Measurements from ENCODE around the gene CYP2R1.

Gene CYP2R1, protein sequence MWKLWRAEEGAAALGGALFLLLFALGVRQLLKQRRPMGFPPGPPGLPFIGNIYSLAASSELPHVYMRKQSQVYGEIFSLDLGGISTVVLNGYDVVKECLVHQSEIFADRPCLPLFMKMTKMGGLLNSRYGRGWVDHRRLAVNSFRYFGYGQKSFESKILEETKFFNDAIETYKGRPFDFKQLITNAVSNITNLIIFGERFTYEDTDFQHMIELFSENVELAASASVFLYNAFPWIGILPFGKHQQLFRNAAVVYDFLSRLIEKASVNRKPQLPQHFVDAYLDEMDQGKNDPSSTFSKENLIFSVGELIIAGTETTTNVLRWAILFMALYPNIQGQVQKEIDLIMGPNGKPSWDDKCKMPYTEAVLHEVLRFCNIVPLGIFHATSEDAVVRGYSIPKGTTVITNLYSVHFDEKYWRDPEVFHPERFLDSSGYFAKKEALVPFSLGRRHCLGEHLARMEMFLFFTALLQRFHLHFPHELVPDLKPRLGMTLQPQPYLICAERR

DNA sequence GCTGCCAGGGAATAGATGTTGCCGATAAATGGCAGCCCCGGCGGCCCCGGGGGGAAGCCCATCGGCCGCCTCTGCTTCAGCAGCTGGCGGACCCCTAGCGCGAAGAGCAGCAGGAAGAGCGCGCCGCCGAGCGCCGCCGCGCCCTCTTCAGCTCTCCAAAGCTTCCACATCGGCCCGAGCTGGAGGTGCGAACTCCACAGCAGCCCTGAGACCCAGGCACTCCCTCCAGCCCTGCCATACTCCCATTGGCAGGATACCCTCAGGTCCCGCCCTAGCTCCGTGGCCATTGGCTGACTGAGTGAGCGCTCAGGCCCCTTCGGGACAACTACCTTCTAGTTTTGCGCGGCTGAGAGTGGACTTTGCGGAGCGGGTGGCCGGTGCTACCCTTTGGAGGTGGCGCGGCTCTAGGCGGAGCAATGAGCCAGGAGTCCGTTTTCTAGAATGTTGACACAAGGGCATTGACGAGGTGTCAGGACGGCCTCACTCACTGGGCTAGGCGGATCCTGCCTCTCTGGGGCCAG, at the start of gene CYP2R1:
Gene CYP2R1, minus strand, starts transcription at position 196 of the 521 bp plus-strand sequence. Its CDS starts 26 bp downstream, at position 170.
- DNase-seq, result peak; percentile 95

DNA sequence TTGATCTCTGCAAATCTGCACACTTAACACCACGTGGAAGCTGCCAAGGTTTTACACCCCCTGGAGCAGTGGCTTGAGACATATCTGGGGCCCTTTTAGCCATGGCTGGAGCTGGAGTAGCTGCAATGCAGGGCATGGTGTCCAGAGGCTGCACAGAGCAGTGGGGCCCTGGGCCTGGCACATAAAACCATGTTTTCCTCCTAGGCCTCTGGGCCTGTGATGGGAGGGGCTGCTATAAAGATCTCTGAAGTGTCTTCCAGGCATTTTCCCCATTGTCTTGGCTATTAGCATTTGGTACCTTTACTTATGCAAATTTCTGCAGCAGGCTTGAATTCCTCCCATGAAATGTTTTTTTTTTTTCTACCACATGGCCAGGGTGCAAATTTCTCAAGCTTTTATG, 46.9 kb upstream of the CYP2R1 start:
- no peak for DNase-seq

GRCh38 chr11:14934641-14935351, 42.8 kb upstream of the CYP2R1 start:
- no peak for DNase-seq

DNA sequence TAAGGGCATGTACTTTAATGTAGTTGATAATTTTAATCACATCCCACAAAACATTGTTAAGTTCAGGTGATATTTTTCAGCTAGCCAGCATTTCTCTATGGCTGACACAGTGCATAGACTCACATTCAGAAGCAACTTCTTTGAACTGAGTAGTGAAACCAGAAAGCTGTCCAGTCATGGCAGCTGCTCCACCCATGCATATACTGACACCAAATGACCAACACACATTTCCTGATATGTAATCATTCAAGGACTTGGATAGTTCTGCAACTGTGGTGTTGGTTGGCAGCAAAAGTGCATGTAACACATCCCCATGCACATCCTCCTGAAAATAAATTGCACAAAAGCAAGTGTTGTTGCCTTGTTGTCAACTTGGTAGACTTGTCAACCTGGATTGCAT, 40.4 kb upstream of the CYP2R1 start:
- no peak for DNase-seq

DNA sequence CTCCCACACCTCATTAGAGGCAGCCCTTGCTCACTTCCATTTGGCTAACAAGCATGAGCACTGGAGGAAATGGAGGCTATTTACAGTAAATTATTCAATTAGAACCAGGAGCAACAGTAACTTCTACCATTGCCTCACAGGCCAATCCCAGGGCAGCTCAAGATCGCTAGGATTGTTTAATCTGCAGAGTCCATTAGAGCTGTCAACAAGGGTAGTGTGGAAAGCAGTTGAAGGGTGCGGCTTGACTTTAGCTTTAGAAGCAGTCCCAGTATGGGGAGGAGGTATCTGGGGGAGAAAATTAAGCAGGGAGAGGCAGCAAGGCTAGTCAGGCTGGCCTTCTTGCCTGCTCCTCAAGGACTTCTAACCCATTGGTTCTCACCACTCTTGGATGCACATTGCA, 38.3 kb upstream of the CYP2R1 start:
- no peak for DNase-seq

DNA sequence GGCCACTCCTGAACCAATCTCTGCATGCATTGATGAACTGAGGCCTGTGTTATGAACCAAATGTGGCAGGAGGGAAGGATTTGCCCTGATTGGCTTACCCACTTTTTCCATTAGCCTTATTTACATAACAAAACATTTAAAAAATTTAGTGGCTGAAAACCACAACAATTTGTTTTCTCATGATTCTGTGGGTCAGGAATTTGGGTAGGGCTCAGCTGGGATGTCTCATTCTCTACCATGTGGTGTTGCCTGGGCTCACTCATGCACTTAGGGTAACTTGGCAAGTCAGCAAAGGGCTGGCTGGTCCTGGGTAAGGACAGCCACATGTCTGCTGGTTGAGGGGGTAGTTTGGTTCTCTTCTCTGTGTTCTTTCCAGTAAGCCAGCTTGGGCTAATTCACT, 35.1 kb upstream of the CYP2R1 start:
- DNase-seq, result peak; percentile 29

GRCh38 chr11:14924318-14924717, 32.3 kb upstream of the CYP2R1 start:
- no peak for DNase-seq

- no peak for DNase-seq
Measured at GRCh38 chr11:14916403-14916802, 24.4 kb upstream of the CYP2R1 start.

- DNase-seq, result no peak
Measured at GRCh38 chr11:14914536-14914935, 22.5 kb upstream of the CYP2R1 start.

DNA sequence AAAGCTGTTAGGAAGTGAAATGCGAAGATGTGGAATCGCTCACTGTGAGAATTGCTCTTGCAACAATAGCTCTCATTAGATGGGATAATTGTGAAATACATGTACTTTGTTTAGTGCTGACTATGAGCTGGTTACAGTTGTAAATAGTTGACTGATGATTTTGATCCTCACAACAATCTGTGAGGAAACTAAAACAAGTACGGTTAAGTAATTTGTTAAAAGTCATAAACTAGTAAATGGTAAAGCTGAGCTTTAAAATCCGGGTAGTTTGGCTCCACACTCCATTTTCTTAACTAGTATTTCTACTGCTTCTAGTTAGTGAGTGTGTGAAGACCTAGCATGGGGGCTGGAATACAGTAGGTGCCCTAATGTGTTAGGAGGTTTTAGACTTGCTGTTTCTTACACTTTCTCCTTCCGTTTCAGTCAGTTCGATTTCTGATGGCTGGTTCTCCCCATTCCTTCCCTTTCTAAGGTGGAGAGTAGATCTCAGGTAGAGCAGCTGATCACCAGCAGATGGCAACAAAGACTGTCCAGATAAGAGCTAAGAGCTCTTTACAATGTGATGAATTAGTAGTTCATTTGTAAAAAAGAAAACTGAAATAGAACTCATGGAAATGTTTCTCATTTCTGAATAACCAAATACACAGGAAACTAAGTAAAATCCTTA, 16.3 kb upstream of the CYP2R1 start:
- peak; percentile 49 for DNase-seq

DNA sequence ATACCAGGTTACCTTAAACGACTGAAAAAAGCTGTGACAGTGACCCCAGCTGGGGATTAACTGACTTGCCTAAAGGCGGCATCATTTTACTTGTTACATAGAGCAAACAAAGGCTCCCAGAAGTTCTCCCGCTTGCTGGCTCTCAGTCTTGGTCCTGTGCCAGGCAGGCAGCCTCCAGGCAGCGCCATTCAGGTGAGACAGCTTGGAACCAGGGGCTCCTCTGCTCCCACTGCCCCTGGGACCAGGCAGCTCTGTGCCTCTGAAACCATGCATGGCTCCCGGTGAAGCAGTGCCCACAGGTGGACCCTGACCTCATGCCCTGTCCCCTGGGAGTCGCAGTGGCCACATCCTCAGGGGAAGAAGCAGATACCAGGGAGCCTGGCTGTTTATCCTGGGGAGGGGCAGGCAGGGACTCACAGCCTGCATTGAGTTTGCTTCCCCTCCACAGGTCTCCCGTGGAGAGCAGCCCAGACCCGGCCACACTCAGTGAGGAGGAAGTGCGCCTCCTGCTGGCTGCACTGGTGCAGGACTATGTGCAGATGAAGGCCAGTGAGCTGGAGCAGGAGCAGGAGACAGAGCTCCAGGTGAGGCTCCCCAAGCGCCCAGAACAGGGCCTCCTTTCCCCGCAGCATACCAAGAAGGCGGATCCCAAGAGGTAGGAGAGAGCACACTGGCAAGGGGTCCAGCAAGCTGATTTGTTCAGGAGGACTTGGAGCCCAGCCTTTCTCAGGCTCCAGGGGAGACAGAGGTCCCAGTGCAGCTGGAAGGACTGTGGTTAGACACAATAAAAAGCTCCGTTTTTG, 15.6 kb upstream of the CYP2R1 start:
- DNase-seq, result no peak

DNA sequence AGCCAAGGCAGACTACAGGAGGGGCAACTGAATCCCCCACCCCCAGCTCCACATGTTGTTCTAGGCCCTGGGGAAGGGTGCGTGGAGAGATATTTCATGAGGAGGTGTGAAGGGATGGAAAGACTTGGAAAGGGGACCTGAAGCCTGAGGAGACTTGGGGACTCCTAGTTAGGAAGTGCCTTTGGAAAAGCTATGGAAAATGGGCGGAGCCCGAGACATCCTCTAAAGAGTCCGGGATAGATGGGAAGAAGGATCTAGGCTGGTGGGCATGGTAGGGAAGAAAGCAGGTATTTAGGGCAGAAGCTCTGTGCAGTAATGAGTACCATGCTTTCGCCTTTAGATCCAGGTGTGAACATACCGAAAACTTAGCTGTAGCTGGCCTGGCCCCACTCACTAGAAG, 15.0 kb upstream of the CYP2R1 start:
- no peak for DNase-seq

- DNase-seq, result no peak
Measured at GRCh38 chr11:14906578-14906977, 14.5 kb upstream of the CYP2R1 start.

DNA sequence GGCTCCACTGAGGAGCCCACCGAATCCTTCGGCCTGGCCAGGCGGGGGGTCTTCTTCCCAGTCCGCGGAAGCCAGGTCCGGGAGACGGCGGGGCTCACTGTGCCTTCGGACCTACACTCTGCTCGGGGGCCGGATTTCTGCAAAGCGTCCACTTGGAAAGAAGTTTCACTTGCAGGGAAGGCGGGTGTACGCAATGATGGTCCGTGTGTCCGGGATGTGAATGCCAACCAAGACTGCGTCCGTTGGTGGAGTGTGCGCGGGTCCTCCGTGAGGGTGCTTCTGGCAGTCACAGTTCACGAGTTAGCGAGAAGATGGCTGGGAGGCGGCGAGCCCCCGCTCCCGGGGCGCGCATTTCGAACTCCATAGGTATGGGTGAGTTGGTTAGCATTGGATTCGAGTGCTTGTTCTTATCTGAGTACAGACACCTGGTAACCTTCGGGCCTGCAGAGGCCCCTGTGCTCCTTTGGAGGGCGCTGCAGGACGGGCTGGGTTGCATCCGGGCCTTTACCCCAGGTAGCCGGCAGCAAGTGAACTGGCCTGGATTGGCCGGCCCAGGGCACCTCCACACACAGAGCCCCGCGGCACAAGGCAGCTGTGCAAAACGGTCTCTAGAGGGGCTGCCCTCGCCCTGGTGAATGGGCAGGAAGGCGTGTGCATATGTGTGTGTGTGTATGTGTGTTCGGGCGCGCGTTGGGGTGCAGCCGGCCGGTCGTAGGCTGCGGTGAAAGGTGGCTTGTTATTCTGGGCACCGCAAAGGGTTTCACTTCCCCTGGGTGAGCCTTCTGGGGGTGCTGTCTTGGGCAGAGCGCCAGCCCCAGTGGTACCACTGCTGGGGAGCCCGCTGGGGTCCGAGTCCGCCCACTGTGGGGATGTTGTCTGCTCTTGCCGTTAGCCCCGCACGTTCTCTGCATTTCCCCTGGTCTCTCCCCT, 13.3 kb upstream of the CYP2R1 start:
- no peak for DNase-seq

DNA sequence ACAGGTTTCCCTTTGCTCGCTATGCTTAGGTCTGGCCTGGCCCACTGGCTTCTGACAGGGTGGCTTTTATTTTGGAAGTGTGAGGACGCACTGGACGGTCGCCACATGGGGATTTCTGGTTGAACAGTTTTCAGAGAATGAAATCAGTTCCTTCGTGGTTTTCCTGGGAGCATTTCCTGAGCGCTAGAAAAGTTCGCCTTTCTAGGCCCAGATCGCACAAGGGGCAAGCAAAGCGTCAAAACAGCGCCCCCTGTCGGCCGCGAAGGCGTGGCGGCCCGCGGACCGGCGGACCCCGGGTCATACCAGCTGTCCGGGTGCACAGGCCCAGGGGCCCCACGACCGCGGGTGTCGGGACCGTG, 12.7 kb upstream of the CYP2R1 start:
- DNase-seq, result peak; percentile 8

- DNase-seq, result peak; percentile 58
Measured at GRCh38 chr11:14902650-14903350, 10.8 kb upstream of the CYP2R1 start.

- no peak for DNase-seq
Measured at GRCh38 chr11:14898906-14899305, 6.9 kb upstream of the CYP2R1 start.

GRCh38 chr11:14898355-14898754, 6.3 kb upstream of the CYP2R1 start:
- DNase-seq, result no peak

DNA sequence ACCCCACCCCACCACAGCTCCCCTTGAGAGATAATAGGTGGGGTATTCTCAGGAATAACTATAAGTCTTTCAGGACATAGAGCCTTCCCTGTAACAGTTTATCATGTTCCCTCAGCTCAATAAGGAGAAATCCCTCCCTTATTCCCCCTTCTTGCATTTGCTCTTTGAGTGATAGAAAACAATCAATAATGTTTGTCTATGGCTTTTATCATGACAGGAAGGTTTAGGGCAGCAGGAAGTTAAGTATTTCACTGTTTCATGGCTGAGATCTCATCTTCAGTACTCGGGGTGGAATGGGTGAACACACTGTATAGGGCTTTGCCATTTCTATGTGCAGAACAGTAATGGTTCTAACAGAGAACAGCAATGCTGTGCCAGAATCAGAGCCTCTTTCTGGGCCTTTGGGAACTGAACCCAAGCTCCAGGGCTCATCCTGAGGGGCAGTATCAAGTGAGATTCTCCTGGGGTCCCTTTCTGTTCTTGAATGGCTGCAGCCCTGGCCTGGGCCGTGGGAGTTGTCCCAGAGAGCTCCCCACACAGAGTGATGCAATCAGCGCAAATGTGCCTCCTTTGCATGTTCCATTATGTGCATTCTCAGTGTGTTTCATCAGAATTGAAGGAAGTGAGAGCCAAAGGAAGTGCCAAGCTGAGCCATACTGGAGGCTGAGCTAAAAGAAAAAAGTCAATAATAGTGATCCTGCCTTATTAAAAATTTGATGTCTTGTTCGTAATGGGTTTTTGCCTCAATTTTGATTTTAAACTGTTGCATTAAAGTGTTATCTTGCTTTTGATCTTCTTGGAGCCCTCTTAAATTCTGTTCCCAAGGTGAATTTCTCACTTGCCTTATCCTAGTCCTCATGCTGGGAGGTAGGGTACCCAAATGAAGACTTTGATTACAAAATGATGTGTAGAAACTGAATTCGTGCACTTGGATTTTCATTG, 2.9 kb upstream of the CYP2R1 start:
- DNase-seq, result no peak

- DNase-seq, result no peak
Measured at GRCh38 chr11:14892577-14892976, 546 bp upstream of the CYP2R1 start.
